MCF 10A (cell line): ENCODE measurements around the gene SMURF2. TPM values are rescaled to one million over a fixed set of nuclear protein-coding genes. Genes with fewer than 3 reads are reported as not detected.
A peak's percentile ranks its signal among the peaks of the same experiment; 100 is the strongest.

Experiments
- BruUV-seq: library from RNA; stranded (reverse); fragments of 400-500 nt; replicated peaks from 2 replicates; lab custom pipeline; 2021; lab: Mats Ljungman, UMichigan
- CTCF ChIA-PET: fragments of 300-600 bp; sonication (Branson Sonifier 250); formaldehyde crosslinking; extraction: SDS; loops from one replicate; lab custom pipeline; 2021; ENCODE audit warnings: antibody characterized with exemption, inconsistent platforms; lab: Yijun Ruan, JAX
- POLR2A ChIA-PET: fragments of 300-600, 350-650 bp; sonication (Branson Sonifier 250); formaldehyde crosslinking; extraction: SDS; loops from one replicate; lab custom pipeline; 2020; ENCODE audit warnings: antibody characterized with exemption, inconsistent platforms; lab: Yijun Ruan, JAX
- DNase-seq: peaks from one replicate; pipeline ENCODE4 v3.0.0-alpha.2; 2018; ENCODE audit not compliant: unreplicated experiment
- H3K27ac Mint-ChIP-seq: one replicate; pipeline ENCODE4 v1.8.0; 2022; ENCODE audit warnings: mild to moderate bottlenecking, low read depth, mixed read lengths; ENCODE audit not compliant: unreplicated experiment
- H3K27me3 Mint-ChIP-seq: one replicate; pipeline ENCODE4 v1.8.0; 2022; ENCODE audit warnings: mixed read lengths; ENCODE audit not compliant: insufficient read depth, unreplicated experiment
- H3K36me3 Mint-ChIP-seq: one replicate; pipeline ENCODE4 v1.8.0; 2022; ENCODE audit warnings: mild to moderate bottlenecking, moderate library complexity, mixed read lengths; ENCODE audit not compliant: insufficient read depth, unreplicated experiment
- H3K4me1 Mint-ChIP-seq: one replicate; pipeline ENCODE4 v1.8.0; 2022; ENCODE audit warnings: mixed read lengths; ENCODE audit not compliant: insufficient read depth, unreplicated experiment
- H3K4me3 Mint-ChIP-seq: one replicate; pipeline ENCODE4 v1.8.0; 2022; ENCODE audit warnings: mild to moderate bottlenecking, moderate library complexity, mixed read lengths; ENCODE audit not compliant: unreplicated experiment
- H3K9me3 Mint-ChIP-seq: one replicate; pipeline ENCODE4 v1.8.0; 2022; ENCODE audit warnings: mixed read lengths; ENCODE audit not compliant: unreplicated experiment
- intact Hi-C: fragments of 100-400 bp; cut with micrococcal nuclease; formaldehyde crosslinking; loops from 2 replicates; pipeline ENCODE4 v1.14.1; 2022
- total RNA-seq: library from RNA; stranded (reverse); gene quantifications from 2 replicates; pipeline ENCODE4 v1.2.3, GENCODE V29; 2022
- TF ChIP-seq, protein P1 (sequence below): fragments of 200-600 bp; IDR thresholded peaks from one replicate; pipeline ENCODE4 v1.8.0; 2022; ENCODE audit warnings: antibody characterized with exemption, mild to moderate bottlenecking; ENCODE audit not compliant: unreplicated experiment

Gene SMURF2
- total RNA-seq, 1 experiment from 2014 or later, result 55.8 TPM

DNA sequence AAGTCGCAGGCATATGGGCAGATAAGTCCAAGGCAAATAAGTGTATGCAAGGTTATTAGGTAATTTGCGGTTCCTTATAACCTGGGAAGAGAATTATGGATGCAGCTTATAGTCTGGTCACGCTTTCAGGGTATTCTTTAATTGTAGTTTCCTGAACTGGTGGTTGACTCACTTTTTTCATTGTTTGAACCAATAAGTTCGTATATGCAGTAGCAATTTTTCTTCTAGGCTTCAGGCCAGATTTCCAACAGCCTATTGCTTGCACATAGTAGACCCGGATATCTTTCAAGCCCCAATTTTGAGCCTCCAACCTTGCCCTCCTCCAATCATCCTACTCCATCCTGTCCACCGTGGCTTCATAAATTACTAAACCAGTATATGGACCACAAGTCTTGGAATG lies 142.5 kb downstream of the SMURF2 start:
- BruUV-seq, result no TSS peak
- TF ChIP-seq, protein P1, sequence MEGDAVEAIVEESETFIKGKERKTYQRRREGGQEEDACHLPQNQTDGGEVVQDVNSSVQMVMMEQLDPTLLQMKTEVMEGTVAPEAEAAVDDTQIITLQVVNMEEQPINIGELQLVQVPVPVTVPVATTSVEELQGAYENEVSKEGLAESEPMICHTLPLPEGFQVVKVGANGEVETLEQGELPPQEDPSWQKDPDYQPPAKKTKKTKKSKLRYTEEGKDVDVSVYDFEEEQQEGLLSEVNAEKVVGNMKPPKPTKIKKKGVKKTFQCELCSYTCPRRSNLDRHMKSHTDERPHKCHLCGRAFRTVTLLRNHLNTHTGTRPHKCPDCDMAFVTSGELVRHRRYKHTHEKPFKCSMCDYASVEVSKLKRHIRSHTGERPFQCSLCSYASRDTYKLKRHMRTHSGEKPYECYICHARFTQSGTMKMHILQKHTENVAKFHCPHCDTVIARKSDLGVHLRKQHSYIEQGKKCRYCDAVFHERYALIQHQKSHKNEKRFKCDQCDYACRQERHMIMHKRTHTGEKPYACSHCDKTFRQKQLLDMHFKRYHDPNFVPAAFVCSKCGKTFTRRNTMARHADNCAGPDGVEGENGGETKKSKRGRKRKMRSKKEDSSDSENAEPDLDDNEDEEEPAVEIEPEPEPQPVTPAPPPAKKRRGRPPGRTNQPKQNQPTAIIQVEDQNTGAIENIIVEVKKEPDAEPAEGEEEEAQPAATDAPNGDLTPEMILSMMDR, result no peak
- no peaks in the 10 kb centered on the region for H3K9me3 Mint-ChIP-seq
- H3K27me3 Mint-ChIP-seq, result no peaks in the 10 kb centered on the region
- no peak overlapping the region for H3K27ac Mint-ChIP-seq
- intact Hi-C loops, result no loop called here
- CTCF ChIA-PET, result interaction anchor here (0.7 kb wide), 1 partner anchor 12 kb away, joined by 3 read pairs; no protein-coding TSS in a partner anchor
- POLR2A ChIA-PET, result interaction anchor here (1.0 to 3.0 kb wide), 2 partner anchors 14 to 19 kb away, joined by 4 to 17 read pairs; partner anchors contain the start of genes CEP95 and DDX5
- H3K36me3 Mint-ChIP-seq, result peaks cover 93% of the 10 kb centered on the region
- DNase-seq, result no peak
- peaks cover 11% of the 10 kb centered on the region for H3K4me1 Mint-ChIP-seq
- no peak overlapping the region for H3K4me3 Mint-ChIP-seq

DNA sequence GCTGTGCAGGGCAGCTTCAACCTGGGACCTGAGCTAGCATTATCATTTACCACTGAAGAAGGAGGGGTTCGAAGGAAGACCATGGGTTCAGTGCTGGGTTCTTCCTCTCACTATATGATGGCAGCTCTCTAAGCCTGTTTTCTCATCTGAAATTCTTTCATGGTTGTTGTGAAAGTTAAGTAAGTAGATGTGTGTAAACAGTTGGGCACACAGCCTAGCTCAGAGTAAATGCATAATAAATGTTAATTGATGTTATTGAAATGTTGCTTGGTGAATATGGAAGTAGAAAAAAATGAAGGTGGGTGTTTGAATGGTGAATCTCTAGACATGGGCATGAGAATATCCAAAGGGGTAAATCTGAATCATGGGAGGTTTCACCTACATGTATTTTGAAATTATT lies 146.3 kb downstream of the SMURF2 start:
- no peak for DNase-seq
- H3K36me3 Mint-ChIP-seq, result peaks cover 90% of the 10 kb centered on the region
- no peaks in the 10 kb centered on the region for H3K27me3 Mint-ChIP-seq
- TF ChIP-seq, protein P1, result no peak
- BruUV-seq, result no TSS peak
- H3K27ac Mint-ChIP-seq, result peak overlapping the region; percentile 23
- H3K4me3 Mint-ChIP-seq, result no peak overlapping the region
- intact Hi-C loops, result no loop called here
- H3K9me3 Mint-ChIP-seq, result no peaks in the 10 kb centered on the region
- POLR2A ChIA-PET, result interaction anchor here (1.3 to 1.4 kb wide), 2 partner anchors 9 kb away, joined by 6 to 8 read pairs; partner anchors contain the start of genes CEP95 and DDX5
- CTCF ChIA-PET, result interaction anchor here (1.0 to 1.1 kb wide), 2 partner anchors 8 to 13 kb away, joined by 3 to 4 read pairs; no protein-coding TSS in a partner anchor
- peaks cover 11% of the 10 kb centered on the region for H3K4me1 Mint-ChIP-seq

DNA sequence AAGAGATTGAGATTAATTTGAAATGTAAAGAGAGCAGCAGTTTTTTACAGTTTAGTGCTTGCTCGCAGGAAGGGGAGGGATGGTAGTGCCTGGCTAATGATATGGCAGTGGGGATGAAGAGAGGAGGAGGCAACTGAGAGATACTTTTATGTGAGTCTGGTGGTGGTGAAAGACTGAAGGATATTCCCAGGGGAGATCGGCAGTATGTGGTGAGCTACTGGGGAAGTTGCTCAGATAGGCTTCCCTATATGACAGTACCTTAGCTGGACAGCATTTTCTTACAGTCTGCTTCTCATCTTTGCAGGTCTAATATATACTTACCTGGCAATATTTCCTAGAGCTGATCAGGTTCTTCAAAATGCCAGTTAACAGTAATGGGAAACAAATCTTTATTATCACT lies 146.7 kb downstream of the SMURF2 start:
- H3K27ac Mint-ChIP-seq, result peak overlapping the region; percentile 23
- H3K9me3 Mint-ChIP-seq, result no peaks in the 10 kb centered on the region
- TF ChIP-seq, protein P1, result no peak
- BruUV-seq, result no TSS peak
- peaks cover 11% of the 10 kb centered on the region for H3K4me1 Mint-ChIP-seq
- intact Hi-C loops, result no loop called here
- POLR2A ChIA-PET, result interaction anchor here (1.4 kb wide), 1 partner anchor 9 kb away, joined by 8 read pairs; the partner anchor contains the start of genes CEP95 and DDX5
- CTCF ChIA-PET, result interaction anchor here (1.0 to 1.1 kb wide), 2 partner anchors 8 to 14 kb away, joined by 3 to 4 read pairs; no protein-coding TSS in a partner anchor
- H3K27me3 Mint-ChIP-seq, result no peaks in the 10 kb centered on the region
- DNase-seq, result no peak
- H3K4me3 Mint-ChIP-seq, result no peak overlapping the region
- H3K36me3 Mint-ChIP-seq, result peaks cover 94% of the 10 kb centered on the region

DNA sequence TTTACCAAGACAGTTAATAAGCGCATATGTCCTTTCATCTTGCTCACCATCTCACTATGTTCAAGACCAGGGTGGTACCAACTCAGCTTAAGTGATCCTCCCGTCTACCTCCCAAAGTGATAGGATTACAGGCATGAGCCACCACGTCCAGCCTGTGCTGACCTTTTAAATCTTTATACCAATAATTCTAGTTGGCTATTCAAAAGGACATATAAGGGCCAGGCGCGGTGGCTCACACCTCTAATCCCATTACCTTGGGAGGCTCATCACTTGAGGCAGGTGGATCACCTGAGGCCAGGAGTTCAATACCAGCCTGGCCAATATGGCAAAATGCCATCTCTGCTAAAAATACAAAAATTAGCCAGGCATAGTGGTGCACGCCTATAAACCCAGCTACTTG lies 152.9 kb downstream of the SMURF2 start:
- no TSS peak for BruUV-seq
- no peak overlapping the region for H3K27ac Mint-ChIP-seq
- peaks cover 11% of the 10 kb centered on the region for H3K4me1 Mint-ChIP-seq
- ChIA-PET POLR2A (interaction anchor here (1.2 kb wide), 1 partner anchor 12 kb away, joined by 4 read pairs; the partner anchor contains the start of gene POLG2), CTCF (interaction anchor here (0.6 kb wide), 1 partner anchor 210 kb away, joined by 3 read pairs; no protein-coding TSS in a partner anchor)
- H3K27me3 Mint-ChIP-seq, result no peaks in the 10 kb centered on the region
- no peak for DNase-seq
- TF ChIP-seq, protein P1, result no peak
- peaks cover 71% of the 10 kb centered on the region for H3K36me3 Mint-ChIP-seq
- H3K9me3 Mint-ChIP-seq, result no peaks in the 10 kb centered on the region
- H3K4me3 Mint-ChIP-seq, result peak overlapping the region; percentile 99
- intact Hi-C loops, result no loop called here
